Spinal cord (tissue), 10 donors: Measurements from ENCODE around the gene AGO4. TPM values are rescaled to one million over a fixed set of nuclear protein-coding genes. Genes with fewer than 3 reads are reported as not detected.
A peak's percentile ranks its signal among the peaks of the same experiment; 100 is the strongest.
"Not testable (repeated sequence)": the region's sequence is repeated elsewhere in the genome, so short reads cannot be mapped to it uniquely, and the experiment has no call there.

ENCODE experiments used
- DNase-seq, 6 donors: peaks; one replicate each; pipeline versions ENCODE4 v3.0.0 to v3.0.0-alpha.2; 2013 to 2015; ENCODE audit warnings: low spot score in 6 of 6, low read depth in 4 of 6
- H3K27ac ChIP-seq: one replicate; pipeline ENCODE4 v1.5.1; 2013; ENCODE audit warnings: low read depth, low read length, control low read depth
- H3K27me3 ChIP-seq: one replicate; pipeline ENCODE4 v1.6.1; 2013; ENCODE audit warnings: low read length; ENCODE audit not compliant: control insufficient read depth, insufficient read depth
- H3K36me3 ChIP-seq: one replicate; pipeline ENCODE4 v1.6.1; 2013; ENCODE audit warnings: low read length; ENCODE audit not compliant: control insufficient read depth, insufficient read depth
- H3K4me1 ChIP-seq: one replicate; pipeline ENCODE4 v1.6.1; 2013; ENCODE audit warnings: low read length; ENCODE audit not compliant: control insufficient read depth, insufficient read depth
- H3K4me3 ChIP-seq: one replicate; pipeline ENCODE4 v1.5.1; 2013; ENCODE audit warnings: low read depth, low read length, control low read depth
- H3K9me3 ChIP-seq: one replicate; pipeline ENCODE4 v1.6.1; 2013; ENCODE audit warnings: low read length; ENCODE audit not compliant: control insufficient read depth, insufficient read depth
- WGBS: methylation state at CpG from one replicate; pipeline ENCODE4 v1.1.5; 2013; ENCODE audit warnings: missing lambda C conversion rate; ENCODE audit not compliant: insufficient coverage; 5-methylcytosine and 5-hydroxymethylcytosine counted together
- long read RNA-seq, 4 donors: transcript quantifications; one replicate each; lab custom pipeline, GENCODE V29; 2026
- polyA plus RNA-seq, 2 donors: library from polyadenylated mRNA; unstranded; fragments of 120-200 nt; gene quantifications; one replicate each; pipeline ENCODE4 v1.2.1, GENCODE V29; 2013; ENCODE audit not compliant: insufficient read length in 2 of 2
- total RNA-seq, 2 donors: library from RNA; depleted of rRNA in 1 of 2; stranded (reverse); fragments of 120-200 nt in 1 of 2; fragments of >200 nt in 1 of 2; gene quantifications; one replicate each; pipeline versions ENCODE4 v1.2.3 to v1.2.4, GENCODE V29; 2013 to 2014
- donor health status: healthy.

The AGO4 gene
- 10 to 100 TPM; 18.7 to 22.2 TPM for total RNA-seq
- polyA plus RNA-seq = 10 to 100 TPM; 25.7 to 27.0 TPM
- long read RNA-seq, donor 1, partial matches to known transcripts = 5 of 5 reads
- long read RNA-seq, donor 1, other reads (novel, unspliced or antisense) = 0 of 5 reads
- long read RNA-seq, donor 2, full-length matches to known transcripts = 4 of 4 reads
- long read RNA-seq, donor 2, partial matches to known transcripts = 0 of 4 reads
- long read RNA-seq, donor 2, other reads (novel, unspliced or antisense) = 0 of 4 reads
- long read RNA-seq, donor 3, partial matches to known transcripts = 12 of 12 reads
- long read RNA-seq, donor 3, other reads (novel, unspliced or antisense) = 0 of 12 reads
- long read RNA-seq, donor 4 = 0 reads

DNA sequence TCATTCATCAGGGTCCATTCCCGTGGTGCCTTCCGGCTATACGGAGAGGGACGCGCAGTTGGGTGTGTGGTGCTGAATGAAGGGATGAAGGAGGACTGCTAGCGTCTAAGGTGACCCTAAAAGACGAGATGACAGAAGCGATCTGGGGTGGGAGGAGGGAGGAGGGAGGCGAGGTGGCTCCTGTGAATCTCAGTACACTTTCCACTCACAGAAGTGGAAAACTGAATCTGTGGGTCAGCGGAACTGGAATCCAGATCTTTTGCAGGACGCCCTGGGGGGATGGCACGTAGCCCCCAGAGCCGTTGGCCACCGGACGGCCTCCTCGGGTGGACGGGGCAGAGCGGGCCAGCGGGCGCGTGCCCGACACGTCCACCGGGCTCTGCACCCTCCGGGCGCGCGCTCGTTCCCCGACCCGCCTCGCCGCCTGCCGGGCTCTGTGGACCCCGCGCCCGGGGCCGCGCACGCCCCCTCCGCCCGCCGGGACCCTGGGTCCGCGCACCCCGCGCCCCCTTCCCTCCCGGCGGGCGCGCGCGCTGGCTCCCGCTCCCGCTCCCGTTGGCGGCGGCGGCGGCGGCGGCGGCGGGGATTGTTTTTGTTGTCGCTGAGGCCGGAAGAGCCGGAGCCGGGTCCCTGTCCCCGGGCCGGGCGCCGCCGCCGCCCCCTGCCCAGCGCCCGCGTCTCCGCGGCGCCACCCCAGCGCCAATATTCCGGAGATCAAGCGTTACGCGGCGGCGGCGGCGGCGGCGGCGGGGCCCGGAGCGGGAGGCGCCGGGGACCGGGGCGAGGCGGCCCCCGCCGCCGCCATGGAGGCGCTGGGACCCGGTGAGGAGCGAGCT lies at the start of gene AGO4:
Gene AGO4, plus strand, starts transcription at position 403 of the 836 bp plus-strand sequence. Its CDS starts 401 bp downstream, at position 804.
- Histone ChIP-seq H3K9me3 (no peaks in the 10 kb centered on the region), H3K36me3 (no peaks in the 10 kb centered on the region), H3K27ac (peak within 1 kb of the TSS; percentile 79), H3K4me3 (peak within 1 kb of the TSS; percentile 68), H3K27me3 (no peaks in the 10 kb centered on the region), H3K4me1 (peaks cover 13% of the 10 kb centered on the region)
- DNase-seq = peak; percentile 31 to 90 (median 58)
- WGBS = under 1% methylated on average over 102 of the region's 105 CpGs

GRCh38 chr1:35762141-35762540 lies 45.7 kb upstream of the AGO4 start:
- Histone ChIP-seq H3K36me3 (no peaks in the 10 kb centered on the region), H3K9me3 (no peaks in the 10 kb centered on the region), H3K27me3 (no peaks in the 10 kb centered on the region), H3K27ac (no peak overlapping the region), H3K4me1 (no peaks in the 10 kb centered on the region), H3K4me3 (no peak overlapping the region)
- no CpG with 5 or more reads among the region's 2 CpGs for WGBS
- DNase-seq = no peak

DNA sequence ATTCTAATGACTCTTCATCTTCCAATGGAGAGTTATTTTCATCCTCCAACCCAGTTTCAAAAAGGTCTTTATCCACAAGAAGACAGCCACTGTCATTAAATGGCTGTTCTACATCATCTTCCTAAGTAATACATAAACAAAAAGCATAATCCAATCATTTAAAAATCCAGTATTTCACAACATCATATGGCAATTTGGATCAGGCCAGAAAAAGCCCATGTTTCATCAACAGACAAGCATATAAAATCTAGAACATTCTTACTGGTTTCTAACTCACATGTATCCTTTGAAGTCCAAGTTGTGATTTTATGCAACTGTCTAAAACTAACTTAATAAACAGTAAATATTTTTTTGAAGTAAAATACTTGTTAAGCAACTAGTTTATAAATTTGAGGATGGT lies 44.6 kb upstream of the AGO4 start:
- DNase-seq = no peak
- Histone ChIP-seq H3K9me3 (no peaks in the 10 kb centered on the region), H3K4me1 (peaks cover under 1% of the 10 kb centered on the region), H3K27me3 (no peaks in the 10 kb centered on the region), H3K4me3 (no peak overlapping the region), H3K36me3 (no peaks in the 10 kb centered on the region), H3K27ac (no peak overlapping the region)

- peaks cover 4% of the 10 kb centered on the region for H3K4me1 ChIP-seq
- DNase-seq = no peak
- WGBS = 100% methylated on average over 1 of the region's 3 CpGs
- no peaks in the 10 kb centered on the region for H3K36me3 ChIP-seq
- no peaks in the 10 kb centered on the region for H3K27me3 ChIP-seq
- H3K9me3 ChIP-seq = no peaks in the 10 kb centered on the region
- H3K27ac ChIP-seq = no peak overlapping the region
- no peak overlapping the region for H3K4me3 ChIP-seq
Observed at GRCh38 chr1:35764283-35764682, 43.5 kb upstream of the AGO4 start.

GRCh38 chr1:35768350-35769187 lies 39.2 kb upstream of the AGO4 start:
- H3K27me3 ChIP-seq = no peaks in the 10 kb centered on the region
- H3K36me3 ChIP-seq = no peaks in the 10 kb centered on the region
- H3K4me3 ChIP-seq = peak overlapping the region; percentile 92
- H3K9me3 ChIP-seq = no peaks in the 10 kb centered on the region
- WGBS = 100% methylated on average over 1 of the region's 19 CpGs
- peak overlapping the region; percentile 97 for H3K27ac ChIP-seq
- peaks cover 7% of the 10 kb centered on the region for H3K4me1 ChIP-seq
- DNase-seq = peak in 2 of 6 donors; percentile 1 to 9

DNA sequence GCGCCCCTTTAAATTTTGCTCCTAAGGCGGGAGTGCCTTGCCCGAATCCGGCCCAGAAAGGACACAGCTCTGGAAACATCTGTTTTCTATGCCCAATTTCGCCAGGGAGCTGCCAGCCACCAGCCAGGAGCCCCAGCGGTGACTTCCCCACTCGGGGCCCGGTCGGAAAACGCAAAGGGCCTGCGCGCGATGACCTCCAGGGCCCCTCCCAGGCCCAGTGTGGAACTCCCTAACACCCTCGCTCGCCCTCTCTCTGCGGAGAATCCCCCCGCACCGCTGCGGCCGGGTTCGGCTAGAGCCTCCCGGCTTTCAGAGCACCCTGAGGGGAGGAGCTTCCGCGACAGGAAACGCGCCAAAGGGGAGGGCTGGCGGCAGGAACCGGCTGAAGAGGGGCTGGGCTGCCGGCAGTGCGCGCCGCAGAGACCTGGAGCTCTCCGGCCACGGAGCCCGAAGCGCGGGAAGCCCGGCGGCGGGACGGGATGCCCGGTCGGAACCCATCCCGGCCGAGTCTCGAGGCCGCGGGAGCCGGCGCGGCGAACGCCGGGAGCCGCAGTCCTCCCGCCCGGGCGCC lies 38.5 kb upstream of the AGO4 start:
- no peaks in the 10 kb centered on the region for H3K9me3 ChIP-seq
- no peaks in the 10 kb centered on the region for H3K36me3 ChIP-seq
- WGBS = 0% methylated on average over 58 of the region's 58 CpGs
- H3K4me1 ChIP-seq = peaks cover 7% of the 10 kb centered on the region
- peak overlapping the region; percentile 92 for H3K4me3 ChIP-seq
- peak; percentile 65 to 96 (median 80) for DNase-seq
- no peaks in the 10 kb centered on the region for H3K27me3 ChIP-seq
- peak overlapping the region; percentile 97 for H3K27ac ChIP-seq

DNA sequence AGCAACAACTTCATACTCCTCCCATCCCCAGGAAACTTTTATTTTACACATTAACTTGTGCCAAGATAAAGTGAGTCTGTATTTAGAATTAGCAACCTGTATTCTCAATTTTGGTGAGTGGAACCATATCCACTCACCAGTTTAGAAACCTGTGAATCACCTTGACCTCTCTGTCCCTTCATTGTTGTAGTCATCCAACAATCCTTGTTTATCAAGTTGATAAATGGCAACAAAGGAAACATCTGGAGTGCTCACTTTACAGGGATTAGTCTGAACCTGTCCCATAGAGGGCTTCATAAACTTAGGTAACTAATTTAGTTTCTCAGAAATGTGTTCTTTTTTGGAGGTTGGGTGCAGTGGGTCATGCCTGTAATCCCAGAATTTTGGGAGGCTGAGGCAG lies 34.1 kb upstream of the AGO4 start:
- Histone ChIP-seq H3K4me1 (peaks cover 3% of the 10 kb centered on the region), H3K36me3 (no peaks in the 10 kb centered on the region), H3K27me3 (no peaks in the 10 kb centered on the region), H3K4me3 (no peak overlapping the region), H3K27ac (no peak overlapping the region), H3K9me3 (no peaks in the 10 kb centered on the region)
- no peak for DNase-seq

GRCh38 chr1:35776172-35776571 lies 31.6 kb upstream of the AGO4 start:
- H3K36me3 ChIP-seq, DNase-seq, H3K9me3 ChIP-seq, H3K27ac ChIP-seq, H3K4me3 ChIP-seq, H3K4me1 ChIP-seq, H3K27me3 ChIP-seq: not testable (repeated sequence)
- WGBS = 90% methylated on average over 2 of the region's 6 CpGs

GRCh38 chr1:35777109-35777508 lies 30.7 kb upstream of the AGO4 start:
- Histone ChIP-seq H3K4me1 (no peaks in the 10 kb centered on the region), H3K36me3 (no peaks in the 10 kb centered on the region), H3K27ac (no peak overlapping the region), H3K27me3 (no peaks in the 10 kb centered on the region), H3K9me3 (no peaks in the 10 kb centered on the region), H3K4me3 (no peak overlapping the region)
- DNase-seq = no peak
- WGBS = 100% methylated on average over 1 of the region's 1 CpG
